ENCODE results near the gene CTNNBIP1. TPM values are rescaled to one million over a fixed set of nuclear protein-coding genes. Genes with fewer than 3 reads are reported as not detected.

The CTNNBIP1 gene
- total RNA-seq, result 10 to 100 TPM in 1 of 2 experiments, 1 to 10 TPM in 1; 9.1 to 10.7 TPM
- polyA plus RNA-seq, result 12.9 TPM

DNA sequence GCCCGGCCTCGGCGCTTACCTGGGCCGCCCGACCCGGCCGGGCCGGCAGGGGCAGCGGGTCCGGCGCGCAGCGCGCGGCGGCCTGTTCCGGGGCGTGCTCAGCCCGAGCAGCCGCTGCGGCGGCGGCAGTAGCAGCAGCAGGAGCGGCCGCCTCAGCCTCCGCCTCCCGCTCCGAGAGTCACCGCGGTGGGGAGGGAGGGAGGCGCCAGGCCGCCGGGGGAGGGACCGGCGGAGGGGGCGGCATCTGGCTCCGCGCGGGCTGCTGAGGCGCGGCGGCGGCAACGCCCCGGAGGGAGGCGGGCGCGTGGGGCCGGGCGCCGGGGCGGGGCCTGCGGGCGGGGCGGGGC, at the start of gene CTNNBIP1:
CTNNBIP1 (minus strand) TSS at position 194 of the 347 bp plus-strand sequence. CDS start 38,205 bp downstream, outside the sequence.
- peak within 1 kb of the TSS; percentile 89 to 97 (median 95) for H3K27ac Mint-ChIP-seq
- H3K9me3 Mint-ChIP-seq, result no peaks in the 10 kb centered on the region
- Histone ChIP-seq H3K9me3 (ENCODE audit: low read length) (no peaks in the 10 kb centered on the region), H3K4me3 (ENCODE audit: low read length) (peak within 1 kb of the TSS; percentile 79), H3K27me3 (ENCODE audit: insufficient read depth, low read length, poor library complexity, severe bottlenecking) (no peaks in the 10 kb centered on the region), H3K4me1 (ENCODE audit: insufficient read depth, low read length) (peaks cover 26% of the 10 kb centered on the region), H3K27ac (ENCODE audit: low read depth, low read length) (peak within 1 kb of the TSS; percentile 89), H3K36me3 (ENCODE audit: insufficient read depth, low read length) (no peaks in the 10 kb centered on the region)
- peaks cover 0 to 10% (median 0%) of the 10 kb centered on the region in 3 donors for H3K36me3 Mint-ChIP-seq
- no peak for DNase-seq
- CTCF ChIA-PET, result interaction anchor here (1.2 kb wide), 1 partner anchor 123 kb away, joined by 3 read pairs; no protein-coding TSS in a partner anchor
- POLR2A ChIA-PET, result interaction anchor here (0.8 kb wide), 1 partner anchor 33 kb away, joined by 3 read pairs; the partner anchor contains the start of genes LZIC and NMNAT1
- H3K4me3 Mint-ChIP-seq, result peak within 1 kb of the TSS; percentile 95 to 99 (median 97)
- peaks cover 0 to 5% of the 10 kb centered on the region in 2 donors for H3K27me3 Mint-ChIP-seq
- H3K4me1 Mint-ChIP-seq, result peaks cover 32 to 47% (median 40%) of the 10 kb centered on the region in 3 donors

DNA sequence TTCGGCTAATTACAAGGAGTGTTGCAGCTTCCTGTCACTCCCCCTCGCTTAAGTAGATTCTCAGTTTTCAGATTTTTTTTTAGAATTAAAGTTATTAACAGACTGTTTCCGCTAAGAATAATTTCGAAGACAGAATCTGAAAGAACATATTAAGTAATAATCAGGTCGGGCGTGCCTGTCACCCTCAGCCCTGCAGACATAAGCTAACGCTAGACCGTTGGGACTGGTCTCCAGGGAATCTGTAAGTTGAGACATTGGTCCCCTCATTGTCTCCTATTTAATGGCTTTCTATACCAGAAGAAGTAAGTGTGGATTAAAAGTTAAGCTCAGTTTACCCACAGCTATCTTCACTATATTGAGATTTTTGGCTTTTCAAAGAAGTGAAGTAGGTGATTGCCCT, 47.7 kb upstream of the CTNNBIP1 start:
- Histone ChIP-seq H3K9me3 (ENCODE audit: low read length) (no peaks in the 10 kb centered on the region), H3K36me3 (ENCODE audit: insufficient read depth, low read length) (no peaks in the 10 kb centered on the region), H3K4me3 (ENCODE audit: low read length) (no peak overlapping the region), H3K27me3 (ENCODE audit: insufficient read depth, low read length, poor library complexity, severe bottlenecking) (no peaks in the 10 kb centered on the region), H3K27ac (ENCODE audit: low read depth, low read length) (no peak overlapping the region), H3K4me1 (ENCODE audit: insufficient read depth, low read length) (no peaks in the 10 kb centered on the region)
- Mint-ChIP-seq H3K9me3 (no peaks in the 10 kb centered on the region), H3K4me1 (no peaks in the 10 kb centered on the region), H3K27me3 (no peaks in the 10 kb centered on the region), H3K27ac (no peak overlapping the region), H3K4me3 (no peak overlapping the region), H3K36me3 (peaks cover 0 to 2% (median 2%) of the 10 kb centered on the region in 3 donors)
- POLR2A ChIA-PET, result no interaction called here
- DNase-seq, result no peak
- CTCF ChIA-PET, result interaction anchor here (1.3 kb wide), 1 partner anchor 8 kb away, joined by 5 read pairs; no protein-coding TSS in a partner anchor

GRCh38 chr1:9946315-9946714, 36.2 kb upstream of the CTNNBIP1 start:
- Mint-ChIP-seq H3K4me1 (peaks cover 13 to 38% (median 30%) of the 10 kb centered on the region in 3 donors), H3K4me3 (peak overlapping the region in 1 of 7 donors; percentile 69), H3K9me3 (no peaks in the 10 kb centered on the region), H3K27ac (peak overlapping the region in 3 of 8 donors; percentile 3 to 52 (median 26)), H3K36me3 (peaks cover 0 to 15% (median 7%) of the 10 kb centered on the region in 3 donors), H3K27me3 (peaks cover 0 to 2% of the 10 kb centered on the region in 2 donors)
- no peak for DNase-seq
- H3K36me3 ChIP-seq (ENCODE audit: insufficient read depth, low read length), result no peaks in the 10 kb centered on the region
- H3K27ac ChIP-seq (ENCODE audit: low read depth, low read length), result no peak overlapping the region
- POLR2A ChIA-PET, result no interaction called here
- no peak overlapping the region for H3K4me3 ChIP-seq (ENCODE audit: low read length)
- CTCF ChIA-PET, result interaction anchor here (0.6 kb wide), 1 partner anchor 19 kb away, joined by 3 read pairs; no protein-coding TSS in a partner anchor
- no peaks in the 10 kb centered on the region for H3K27me3 ChIP-seq (ENCODE audit: insufficient read depth, low read length, poor library complexity, severe bottlenecking)
- peaks cover 32% of the 10 kb centered on the region for H3K4me1 ChIP-seq (ENCODE audit: insufficient read depth, low read length)
- no peaks in the 10 kb centered on the region for H3K9me3 ChIP-seq (ENCODE audit: low read length)

DNA sequence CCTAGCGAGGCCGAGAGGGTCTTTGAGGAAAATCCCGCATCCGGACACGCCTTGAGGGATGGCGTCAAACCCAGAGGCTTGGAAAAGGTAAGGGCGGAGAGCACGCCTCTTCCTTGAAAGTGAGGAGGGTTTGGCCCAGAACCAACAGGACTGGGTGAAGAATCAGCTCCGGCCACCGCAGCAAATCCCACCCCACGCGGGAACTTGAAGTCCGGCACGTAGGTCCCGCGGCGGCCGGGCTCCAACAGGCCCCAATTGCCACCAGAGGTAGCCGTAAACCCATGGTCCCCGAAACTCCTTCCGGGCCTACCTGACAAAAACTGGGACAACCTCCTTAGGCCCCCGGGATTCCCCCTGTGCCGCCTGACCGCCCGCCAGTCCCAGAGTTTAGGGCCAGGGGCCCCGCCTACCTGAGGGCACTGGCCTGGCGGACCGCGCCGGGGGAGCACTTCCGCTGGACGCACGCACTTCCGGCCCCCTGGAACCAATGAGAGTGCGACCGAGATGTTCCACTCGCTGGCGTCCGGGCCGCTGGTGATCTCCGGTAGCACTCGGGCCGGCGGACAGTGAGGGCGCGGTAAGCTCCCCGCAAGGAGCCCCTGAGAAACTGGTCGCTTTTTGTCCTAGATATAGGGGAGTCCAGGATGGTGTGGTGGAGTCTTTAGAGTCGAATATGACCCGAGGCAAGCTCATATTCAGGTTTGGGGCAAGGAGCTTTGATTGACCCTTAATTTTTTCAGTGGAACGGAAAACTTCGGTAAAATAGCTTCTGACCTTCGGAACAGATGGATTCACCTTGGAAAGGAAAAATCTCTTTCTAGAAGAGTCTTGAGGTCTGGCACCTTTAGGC, 33.1 kb upstream of the CTNNBIP1 start, which contains the start of the genes LZIC and NMNAT1:
LZIC (minus strand) TSS at position 453 of the 850 bp plus-strand sequence. CDS start 6,772 bp downstream, outside the sequence.
NMNAT1 (plus strand) TSS at position 537 of the 850 bp plus-strand sequence. CDS start 28,599 bp downstream, outside the sequence.
- CTCF ChIA-PET, result interaction anchor here (1.0 to 1.7 kb wide), 5 partner anchors 32 to 267 kb away, joined by 4 to 5 read pairs (median 5); partner anchors contain the start of gene KIF1B

GRCh38 chr1:9942399-9942938, 32.4 kb upstream of the CTNNBIP1 start:
- Mint-ChIP-seq H3K4me3 (peak overlapping the region; percentile 94 to 98 (median 97)), H3K36me3 (peaks cover 0 to 27% (median 6%) of the 10 kb centered on the region in 3 donors), H3K9me3 (no peaks in the 10 kb centered on the region), H3K27ac (peak overlapping the region; percentile 80 to 99 (median 98)), H3K27me3 (peaks cover 0 to 2% of the 10 kb centered on the region in 2 donors), H3K4me1 (peaks cover 11 to 32% (median 28%) of the 10 kb centered on the region in 3 donors)
- Histone ChIP-seq H3K27ac (ENCODE audit: low read depth, low read length) (peak overlapping the region; percentile 93), H3K36me3 (ENCODE audit: insufficient read depth, low read length) (peaks cover 5% of the 10 kb centered on the region), H3K27me3 (ENCODE audit: insufficient read depth, low read length, poor library complexity, severe bottlenecking) (no peaks in the 10 kb centered on the region), H3K4me3 (ENCODE audit: low read length) (peak overlapping the region; percentile 98), H3K4me1 (ENCODE audit: insufficient read depth, low read length) (peaks cover 20% of the 10 kb centered on the region), H3K9me3 (ENCODE audit: low read length) (no peaks in the 10 kb centered on the region)
- ChIA-PET POLR2A (no interaction called here), CTCF (interaction anchor here (0.8 to 2.0 kb wide), 6 partner anchors 8 to 268 kb away, joined by 3 to 5 read pairs (median 4); partner anchors contain the start of gene KIF1B)
- DNase-seq, result peak in 2 of 5 donors; percentile 31 to 32

More for the DNA sequence above, 33.1 kb upstream of the CTNNBIP1 start, which contains the start of the genes LZIC and NMNAT1:
- Mint-ChIP-seq H3K9me3 (no peaks in the 10 kb centered on the region), H3K27ac (peak within 1 kb of the TSS; percentile 80 to 99 (median 98)), H3K4me3 (peak within 1 kb of the TSS; percentile 94 to 98 (median 97)), H3K36me3 (peaks cover 0 to 27% (median 6%) of the 10 kb centered on the region in 3 donors), H3K4me1 (peaks cover 11 to 29% (median 28%) of the 10 kb centered on the region in 3 donors), H3K27me3 (peaks cover 0 to 2% of the 10 kb centered on the region in 2 donors)
- Histone ChIP-seq H3K27ac (ENCODE audit: low read depth, low read length) (peak within 1 kb of the TSS; percentile 93), H3K4me3 (ENCODE audit: low read length) (peak within 1 kb of the TSS; percentile 98), H3K27me3 (ENCODE audit: insufficient read depth, low read length, poor library complexity, severe bottlenecking) (no peaks in the 10 kb centered on the region), H3K4me1 (ENCODE audit: insufficient read depth, low read length) (peaks cover 20% of the 10 kb centered on the region), H3K36me3 (ENCODE audit: insufficient read depth, low read length) (peaks cover 5% of the 10 kb centered on the region), H3K9me3 (ENCODE audit: low read length) (no peaks in the 10 kb centered on the region)
- peak; percentile 80 to 91 (median 83) for DNase-seq
- POLR2A ChIA-PET, result interaction anchor here (0.6 to 1.1 kb wide), 3 partner anchors 15 to 33 kb away, joined by 3 to 4 read pairs (median 3); partner anchors contain the start of gene CTNNBIP1

GRCh38 chr1:9929431-9930385, 19.6 kb upstream of the CTNNBIP1 start:
- POLR2A ChIA-PET, result interaction anchor here (0.6 kb wide), 1 partner anchor 21 kb away, joined by 6 read pairs; no protein-coding TSS in a partner anchor
- no peaks in the 10 kb centered on the region for H3K27me3 Mint-ChIP-seq
- no peak overlapping the region for H3K27ac Mint-ChIP-seq

More at GRCh38 chr1:9929431-9930385, 19.6 kb upstream of the CTNNBIP1 start:
- peaks cover 18% of the 10 kb centered on the region for H3K36me3 ChIP-seq (ENCODE audit: insufficient read depth, low read length)
- no peaks in the 10 kb centered on the region for H3K4me1 ChIP-seq (ENCODE audit: insufficient read depth, low read length)
- H3K36me3 Mint-ChIP-seq, result peaks cover 3 to 59% (median 12%) of the 10 kb centered on the region in 3 donors
- H3K27ac ChIP-seq (ENCODE audit: low read depth, low read length), result peak overlapping the region; percentile 80
- H3K4me3 ChIP-seq (ENCODE audit: low read length), result no peak overlapping the region
- CTCF ChIA-PET, result interaction anchor here (0.9 kb wide), 1 partner anchor 15 kb away, joined by 4 read pairs; no protein-coding TSS in a partner anchor
- no peaks in the 10 kb centered on the region for H3K9me3 ChIP-seq (ENCODE audit: low read length)
- H3K9me3 Mint-ChIP-seq, result no peaks in the 10 kb centered on the region
- H3K4me3 Mint-ChIP-seq, result no peak overlapping the region
- H3K27me3 ChIP-seq (ENCODE audit: insufficient read depth, low read length, poor library complexity, severe bottlenecking), result no peaks in the 10 kb centered on the region
- no peak for DNase-seq
- H3K4me1 Mint-ChIP-seq, result no peaks in the 10 kb centered on the region
